H1 (cell line): ENCODE results near the gene TNKS2. TPM values are rescaled to one million over a fixed set of nuclear protein-coding genes. Genes with fewer than 3 reads are reported as not detected.
A peak's percentile ranks its signal among the peaks of the same experiment; 100 is the strongest.

Source experiments
- BRCA1 ChIP-seq: IDR thresholded peaks from 2 replicates; pipeline ENCODE4 v1.6.1; 2012; ENCODE audit warnings: low read depth, low read length, improper control_type of control experiment
- CREB1 ChIP-seq: IDR thresholded peaks from 2 replicates; pipeline ENCODE4 v1.6.1; 2012; ENCODE audit warnings: inconsistent platforms
- CTBP2 ChIP-seq: IDR thresholded peaks from 2 replicates; pipeline ENCODE4 v1.7.0; 2011; ENCODE audit warnings: borderline replicate concordance, mild to moderate bottlenecking, moderate library complexity, mixed read lengths, low read length; ENCODE audit not compliant: insufficient read depth, insufficient read length
- EGR1 ChIP-seq: IDR thresholded peaks from 2 replicates; pipeline ENCODE4 v1.6.1; 2011; ENCODE audit warnings: low read depth, low read length, borderline replicate concordance
- EP300 ChIP-seq, 2 experiments: IDR thresholded peaks; 1 replicate in 1 of 2; 2 replicates in 1 of 2; pipeline ENCODE4 v1.6.1; 2011 to 2012; ENCODE audit warnings: low read depth in 2 of 2, low read length in 2 of 2, mild to moderate bottlenecking in 2 of 2, borderline replicate concordance in 1 of 2, inconsistent platforms in 1 of 2, moderate library complexity in 1 of 2
- FOSL1 ChIP-seq: IDR thresholded peaks from 2 replicates; pipeline ENCODE4 v1.6.1; 2011; ENCODE audit warnings: mild to moderate bottlenecking, low read depth, low read length, moderate library complexity; ENCODE audit not compliant: insufficient read depth
- GABPA ChIP-seq: IDR thresholded peaks from 2 replicates; pipeline ENCODE4 v1.6.1; 2011; ENCODE audit warnings: mild to moderate bottlenecking, low read length, moderate library complexity, borderline replicate concordance; ENCODE audit not compliant: insufficient read depth
- KDM4A ChIP-seq: IDR thresholded peaks from one replicate; pipeline ENCODE4 v1.7.1; 2012; ENCODE audit warnings: low read depth, mild to moderate bottlenecking, moderate library complexity, low read length, inconsistent platforms; ENCODE audit not compliant: severe bottlenecking
- NANOG ChIP-seq: IDR thresholded peaks from 2 replicates; pipeline ENCODE4 v1.6.1; 2011; ENCODE audit warnings: low read length, low read depth, mild to moderate bottlenecking, inconsistent platforms; ENCODE audit not compliant: insufficient read depth, poor library complexity, severe bottlenecking
- PHF8 ChIP-seq: fragments of 200-600 bp; sonication (generic); conservative IDR thresholded peaks from 2 replicates; pipeline ENCODE4 v1.7.1; 2012; ENCODE audit warnings: low read depth, mild to moderate bottlenecking, inconsistent platforms, low read length, moderate library complexity
- RAD21 ChIP-seq, 2 experiments: IDR thresholded peaks in 1 of 2; conservative IDR thresholded peaks in 1 of 2; 2 replicates each; pipeline ENCODE4 v1.6.1; 2011; ENCODE audit warnings: low read depth in 2 of 2, low read length in 2 of 2, improper control_type of control experiment in 1 of 2, inconsistent platforms in 1 of 2, mild to moderate bottlenecking in 1 of 2, moderate library complexity in 1 of 2
- RBBP5 ChIP-seq: IDR thresholded peaks from 2 replicates; pipeline ENCODE4 v1.7.1; 2012; ENCODE audit warnings: low read depth, mild to moderate bottlenecking, inconsistent platforms, low read length, moderate library complexity, borderline replicate concordance
- RNF2 ChIP-seq: fragments of 200-900, 300-1000 bp; sonication (generic); IDR thresholded peaks from 2 replicates; pipeline ENCODE4 v1.7.1; 2016; ENCODE audit warnings: borderline replicate concordance, low read depth, mild to moderate bottlenecking, antibody characterized with exemption, low read length; ENCODE audit not compliant: poor library complexity, severe bottlenecking; ENCODE audit errors: missing control alignments
- RXRA ChIP-seq: IDR thresholded peaks from 2 replicates; pipeline ENCODE4 v1.6.1; 2011; ENCODE audit warnings: low read depth, mild to moderate bottlenecking, low read length, moderate library complexity; ENCODE audit not compliant: insufficient read depth
- SUZ12 ChIP-seq: fragments of 200-600 bp; sonication (generic); IDR thresholded peaks from 2 replicates; pipeline ENCODE4 v1.6.1; 2012; ENCODE audit warnings: mild to moderate bottlenecking, inconsistent platforms, low read length, moderate library complexity, mixed read lengths
- TAF1 ChIP-seq: IDR thresholded peaks from 2 replicates; pipeline ENCODE4 v1.6.1; 2011; ENCODE audit warnings: mild to moderate bottlenecking, low read depth, low read length
- TBP ChIP-seq: IDR thresholded peaks from 2 replicates; pipeline ENCODE4 v1.6.1; 2011; ENCODE audit warnings: low read depth, low read length, improper control_type of control experiment
- TEAD4 ChIP-seq: IDR thresholded peaks from 2 replicates; pipeline ENCODE4 v1.6.1; 2012; ENCODE audit warnings: low read depth, low read length, inconsistent platforms, mixed read lengths
- polyA plus RNA-seq, 7 experiments: library from polyadenylated mRNA; depleted of rRNA in 3 of 7; stranded (reverse) in 5 of 7; unstranded in 2 of 7; fragments of >200 nt in 5 of 7; fragments of 200-250 nt in 2 of 7; gene quantifications; 1 replicate in 5 of 7; 2 replicates in 1 of 7; 4 replicates in 1 of 7; pipeline versions ENCODE4 v1.2.1 to v1.2.3, GENCODE V29; 2011 to 2013; ENCODE audit warnings: missing spikeins in 2 of 7, mixed read lengths in 2 of 7
- total RNA-seq: library from RNA; stranded (reverse); fragmentation: NEBNext Ultra II Directional; extraction: Animal tissue kit (Norgen Biotek cat#: 25700); gene quantifications from 2 replicates; pipeline ENCODE4 v1.2.1, GENCODE V29; 2021
- TF ChIP-seq, protein P1 (sequence below), 3 experiments: IDR thresholded peaks; 1 replicate in 2 of 3; 2 replicates in 1 of 3; pipeline versions ENCODE4 v1.5.1 to v1.6.1; 2011; ENCODE audit warnings: low read length in 3 of 3, mild to moderate bottlenecking in 3 of 3, inconsistent platforms in 2 of 3, low read depth in 1 of 3, moderate library complexity in 1 of 3; ENCODE audit not compliant: insufficient read depth in 1 of 3; ENCODE audit errors: control extremely low read depth in 1 of 3

The TNKS2 gene
- total and polyA plus RNA-seq, 2 of the 8 experiments (the other 6 are each of a cell fraction or from before 2014, with no cell fraction given), result 23.3 to 73.6 TPM

DNA sequence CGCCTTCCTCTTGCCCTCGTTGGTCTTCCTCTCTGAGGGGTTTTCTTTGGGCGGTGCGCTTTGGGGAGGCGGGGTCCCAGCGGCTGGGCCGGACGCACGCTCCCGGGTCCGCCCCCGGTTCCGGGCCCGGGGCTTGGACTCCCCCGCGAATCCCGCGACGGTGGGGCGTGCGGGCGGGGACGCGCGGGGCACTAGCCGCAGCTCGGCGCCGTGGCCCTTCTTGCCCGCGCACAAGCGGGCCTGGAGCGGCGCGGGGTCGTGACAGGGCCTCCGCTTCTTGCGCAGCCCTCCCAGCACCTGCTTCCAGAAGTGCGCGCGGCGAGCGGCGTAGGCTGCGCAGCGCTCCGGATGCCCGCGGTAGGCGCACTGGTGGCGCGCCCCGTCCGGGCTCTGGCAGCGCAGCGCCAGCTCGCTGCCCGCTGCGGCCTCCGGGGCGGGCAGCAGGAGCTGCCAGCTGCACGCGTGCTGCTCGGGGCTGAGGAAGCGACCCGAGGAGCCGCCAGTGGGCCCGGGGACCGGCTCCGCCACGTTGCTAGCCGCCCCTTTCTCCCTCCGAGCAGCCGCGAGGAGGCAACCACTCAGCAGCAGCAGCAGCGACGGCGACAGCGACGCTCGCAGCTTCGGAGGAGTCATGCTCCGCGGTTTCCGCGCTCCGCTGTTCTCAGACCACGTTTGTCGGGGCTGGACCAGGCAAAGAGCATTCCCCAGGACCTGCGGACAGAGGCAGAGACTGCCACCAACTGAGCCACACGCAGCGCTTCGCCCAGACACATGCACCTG lies 110.3 kb downstream of the TNKS2 start (continued):
- TF ChIP-seq, protein P1, sequence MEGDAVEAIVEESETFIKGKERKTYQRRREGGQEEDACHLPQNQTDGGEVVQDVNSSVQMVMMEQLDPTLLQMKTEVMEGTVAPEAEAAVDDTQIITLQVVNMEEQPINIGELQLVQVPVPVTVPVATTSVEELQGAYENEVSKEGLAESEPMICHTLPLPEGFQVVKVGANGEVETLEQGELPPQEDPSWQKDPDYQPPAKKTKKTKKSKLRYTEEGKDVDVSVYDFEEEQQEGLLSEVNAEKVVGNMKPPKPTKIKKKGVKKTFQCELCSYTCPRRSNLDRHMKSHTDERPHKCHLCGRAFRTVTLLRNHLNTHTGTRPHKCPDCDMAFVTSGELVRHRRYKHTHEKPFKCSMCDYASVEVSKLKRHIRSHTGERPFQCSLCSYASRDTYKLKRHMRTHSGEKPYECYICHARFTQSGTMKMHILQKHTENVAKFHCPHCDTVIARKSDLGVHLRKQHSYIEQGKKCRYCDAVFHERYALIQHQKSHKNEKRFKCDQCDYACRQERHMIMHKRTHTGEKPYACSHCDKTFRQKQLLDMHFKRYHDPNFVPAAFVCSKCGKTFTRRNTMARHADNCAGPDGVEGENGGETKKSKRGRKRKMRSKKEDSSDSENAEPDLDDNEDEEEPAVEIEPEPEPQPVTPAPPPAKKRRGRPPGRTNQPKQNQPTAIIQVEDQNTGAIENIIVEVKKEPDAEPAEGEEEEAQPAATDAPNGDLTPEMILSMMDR (IDR thresholded peaks at IDR 0.05; ENCODE audit: control extremely low read depth in 1 of 3, insufficient read depth in 1 of 3, low read depth in 1 of 3, low read length in 3 of 3), result peak; percentile 61 to 65 (median 61)
- TF ChIP-seq TEAD4 (peak; percentile 54; the same call in 1 of the 2 replicates), EP300 (IDR thresholded peaks at IDR 0.05; ENCODE audit: borderline replicate concordance in 1 of 2, low read depth in 2 of 2, low read length in 2 of 2) (no peak), RBBP5 (peak; percentile 62), RNF2 (no peak), TAF1 (0 out of 2 replicates have a peak, but pooled peaks have one; percentile 57), TBP (peak; percentile 82), PHF8 (peak; percentile 67), NANOG (no peak), RAD21 (IDR thresholded peaks at IDR 0.05 in 1 of 2, conservative IDR thresholded peaks at IDR 0.05 in 1 of 2; ENCODE audit: low read depth in 2 of 2, low read length in 2 of 2) (peak; percentile 39 to 47; a peak in 3 of 4 replicates), GABPA (no peak), SUZ12 (peak; percentile 30; the same call in 1 of the 2 replicates), EGR1 (no peak), FOSL1 (0 out of 2 replicates have a peak, but pooled peaks have one; percentile 38), RXRA (no peak), CTBP2 (peak; percentile 88), KDM4A (peak; percentile 72), CREB1 (peak; percentile 35; the same call in 1 of the 2 replicates), BRCA1 (no peak)
